Activated CD4-positive, CD25-positive, alpha-beta regulatory T cell treated with anti-CD3 and anti-CD28 coated beads, Interleukin-2, amount 50 U/mL, for 16 hours (primary cell): ENCODE results near the gene IL1RL2.

Source experiments
- DNase-seq: peaks from one replicate; pipeline ENCODE4 v3.0.0-alpha.2; 2020; ENCODE audit warnings: low read depth, low spot score

The IL1RL2 gene

DNA sequence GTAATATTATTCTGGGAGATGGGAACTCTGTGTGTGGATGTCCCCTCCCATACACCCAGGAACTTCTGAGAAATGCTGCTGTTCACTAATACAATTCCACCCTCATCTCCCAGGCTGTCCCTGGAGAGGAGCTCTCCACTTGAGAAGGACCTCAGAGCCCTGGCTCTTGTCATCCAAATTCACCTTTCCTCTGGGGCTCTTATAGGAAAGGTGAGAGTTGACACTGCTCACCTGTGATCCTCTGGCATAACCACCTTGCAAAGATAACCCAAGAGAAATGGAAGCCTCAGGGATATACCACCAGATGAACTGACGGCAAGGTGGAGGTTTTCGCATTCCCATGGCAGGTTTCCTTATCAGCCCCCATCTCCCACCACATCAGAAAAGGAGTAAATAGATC is 52.0 kb downstream of the IL1RL2 start:
- no peak for DNase-seq

DNA sequence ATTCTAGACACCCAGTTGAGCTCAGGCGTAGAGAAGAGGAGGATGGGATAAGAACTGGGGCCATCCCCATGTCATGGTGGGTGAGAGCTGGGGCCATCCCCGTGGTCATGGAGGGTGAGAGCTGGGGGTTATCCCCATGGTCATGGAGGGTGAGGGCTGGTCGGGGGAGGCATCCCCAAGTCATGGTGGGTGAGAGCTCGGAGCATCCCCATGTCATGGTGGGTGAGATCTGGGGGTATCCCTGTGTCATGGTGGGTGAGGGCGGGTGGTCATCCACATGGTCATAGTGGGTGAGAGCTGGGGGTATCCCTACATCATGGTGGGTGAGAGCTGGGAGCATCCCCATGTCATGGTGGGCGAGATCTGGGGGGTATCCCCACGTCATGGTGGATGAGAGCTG is 52.5 kb downstream of the IL1RL2 start:
- DNase-seq, result no peak

DNA sequence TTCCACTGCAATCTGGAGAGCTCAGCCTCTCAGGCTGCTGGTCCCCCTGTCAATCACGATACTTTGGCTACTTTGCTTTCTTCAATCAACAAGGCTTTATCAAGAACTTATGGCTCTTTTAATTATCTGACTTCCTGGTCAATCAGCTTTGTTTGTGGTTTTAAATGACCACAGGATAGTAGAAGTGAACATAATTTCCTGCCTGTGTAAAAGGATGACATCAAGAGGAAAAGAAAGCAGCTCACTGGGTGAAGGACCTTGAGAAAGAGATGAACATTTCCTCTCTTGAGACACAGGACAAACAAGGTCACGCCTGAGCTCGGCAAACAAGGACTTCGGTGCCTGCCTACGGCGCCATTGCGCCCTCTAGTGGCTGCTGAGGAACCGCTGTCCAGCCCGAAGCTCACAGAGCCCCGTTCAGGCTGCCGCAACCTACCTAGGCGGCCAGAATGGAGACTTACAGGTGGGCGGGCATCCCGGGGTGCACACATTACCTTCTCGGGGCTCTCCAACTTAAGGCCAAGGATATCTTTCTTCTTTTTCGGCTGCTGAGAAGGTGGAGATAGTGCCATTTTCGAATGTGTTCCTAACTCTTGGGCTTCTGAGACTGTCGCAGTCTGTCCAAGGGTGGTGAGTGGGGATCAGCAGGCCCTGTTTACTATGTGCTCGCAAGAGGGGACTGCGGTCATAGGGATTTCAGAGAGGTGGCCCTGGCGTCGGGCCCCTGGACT is 54.0 kb downstream of the IL1RL2 start:
- peak; percentile 72 for DNase-seq

DNA sequence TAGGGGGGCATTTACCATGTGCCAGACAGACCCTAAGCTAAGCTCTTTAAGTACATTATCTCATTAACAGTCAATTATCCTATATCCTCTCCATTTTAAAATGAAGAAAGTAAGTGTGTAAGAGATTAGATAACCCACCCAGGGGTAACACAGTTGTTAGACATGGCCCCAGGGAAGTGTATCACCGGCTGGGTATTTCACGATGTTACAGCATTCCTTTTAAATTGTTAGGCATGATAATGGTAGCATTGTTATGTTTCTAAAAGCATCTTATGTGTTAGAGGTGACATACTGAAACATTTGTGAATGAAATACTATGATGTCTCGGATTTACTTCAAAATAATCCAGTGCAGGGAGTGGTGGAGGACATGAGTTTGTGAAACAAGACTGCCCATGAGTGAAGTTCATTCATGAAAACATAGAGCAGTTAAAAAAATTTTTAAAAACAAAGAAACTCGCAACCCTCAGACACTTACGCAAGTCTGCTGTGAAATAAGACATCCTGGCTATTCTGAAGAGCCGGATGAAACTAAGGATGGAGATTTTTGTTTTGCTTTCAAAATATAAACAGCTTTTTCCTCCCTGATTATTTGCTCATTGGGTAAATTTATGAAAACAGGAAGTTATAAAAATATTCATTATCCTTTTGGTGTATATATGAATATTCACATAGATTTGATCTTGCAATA is 54.9 kb downstream of the IL1RL2 start:
- DNase-seq, result no peak

DNA sequence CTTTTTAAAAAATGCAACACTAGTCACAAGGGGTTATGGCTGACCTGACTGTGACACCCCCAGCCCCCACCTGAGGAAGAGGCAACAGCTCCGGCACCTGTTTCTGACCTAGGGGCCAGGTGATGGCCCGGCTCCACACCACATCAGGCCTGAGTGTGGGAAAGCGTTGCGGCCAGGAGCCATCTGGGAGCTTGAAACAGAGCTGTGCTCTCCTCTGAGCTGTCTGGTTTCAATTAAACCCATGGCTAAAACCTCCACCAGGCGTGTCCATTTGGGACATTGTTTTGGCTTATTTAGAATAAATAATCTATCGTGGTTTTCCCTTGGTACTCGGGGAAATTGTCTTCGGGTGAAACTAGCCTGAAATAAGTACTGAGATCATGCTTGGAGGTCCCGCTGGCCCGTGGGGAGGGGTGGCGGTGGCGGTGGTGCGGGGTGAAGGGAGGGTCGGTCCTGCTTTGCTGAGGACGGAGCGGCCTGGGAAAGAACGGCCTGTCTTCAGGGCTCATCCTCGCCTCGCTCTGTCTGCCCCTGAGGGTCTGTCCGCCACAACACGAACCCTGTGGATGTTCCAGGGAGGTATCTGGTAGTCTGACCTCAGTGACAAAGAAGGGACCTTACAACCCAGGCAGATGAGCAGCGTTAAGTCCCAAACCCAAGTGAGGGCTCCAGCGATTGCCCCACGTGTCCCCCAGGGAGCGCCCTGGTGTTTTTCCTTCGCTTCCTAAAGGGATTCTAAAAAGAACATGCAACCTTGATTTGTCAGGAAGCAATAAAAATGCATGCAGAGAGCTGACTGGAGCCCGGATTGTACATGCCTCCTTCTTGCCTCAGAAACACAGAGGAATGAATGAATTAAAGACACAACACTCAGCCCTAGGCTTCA is 58.7 kb downstream of the IL1RL2 start:
- DNase-seq, result no peak

DNA sequence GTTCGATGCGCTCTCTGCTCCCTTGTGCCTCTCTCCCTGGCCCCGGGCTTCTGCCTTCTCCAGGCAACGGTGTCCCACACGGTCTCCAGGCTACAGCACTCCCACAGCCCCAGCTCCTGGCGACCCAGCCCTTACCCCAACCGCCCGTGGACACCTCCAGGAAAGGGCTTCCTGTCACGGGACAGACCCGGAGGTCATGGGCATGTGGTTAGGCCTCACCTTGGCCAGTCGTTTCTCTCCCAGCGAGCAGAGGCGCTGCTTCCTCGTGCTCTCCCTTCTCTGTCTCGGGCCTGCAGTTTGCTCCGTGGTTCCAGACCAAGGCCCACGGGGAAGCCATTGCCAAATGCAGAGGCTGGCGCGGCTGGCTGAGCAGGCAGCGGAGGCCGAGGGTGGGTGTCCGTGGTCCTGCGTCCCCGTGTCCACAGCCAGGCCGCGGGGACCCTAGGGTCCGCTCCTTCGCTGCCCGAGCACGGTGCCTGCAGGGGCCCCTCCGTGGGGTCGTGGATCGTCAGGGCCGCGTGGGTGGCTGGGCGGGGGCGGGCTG is 63.5 kb downstream of the IL1RL2 start:
- no peak for DNase-seq

DNA sequence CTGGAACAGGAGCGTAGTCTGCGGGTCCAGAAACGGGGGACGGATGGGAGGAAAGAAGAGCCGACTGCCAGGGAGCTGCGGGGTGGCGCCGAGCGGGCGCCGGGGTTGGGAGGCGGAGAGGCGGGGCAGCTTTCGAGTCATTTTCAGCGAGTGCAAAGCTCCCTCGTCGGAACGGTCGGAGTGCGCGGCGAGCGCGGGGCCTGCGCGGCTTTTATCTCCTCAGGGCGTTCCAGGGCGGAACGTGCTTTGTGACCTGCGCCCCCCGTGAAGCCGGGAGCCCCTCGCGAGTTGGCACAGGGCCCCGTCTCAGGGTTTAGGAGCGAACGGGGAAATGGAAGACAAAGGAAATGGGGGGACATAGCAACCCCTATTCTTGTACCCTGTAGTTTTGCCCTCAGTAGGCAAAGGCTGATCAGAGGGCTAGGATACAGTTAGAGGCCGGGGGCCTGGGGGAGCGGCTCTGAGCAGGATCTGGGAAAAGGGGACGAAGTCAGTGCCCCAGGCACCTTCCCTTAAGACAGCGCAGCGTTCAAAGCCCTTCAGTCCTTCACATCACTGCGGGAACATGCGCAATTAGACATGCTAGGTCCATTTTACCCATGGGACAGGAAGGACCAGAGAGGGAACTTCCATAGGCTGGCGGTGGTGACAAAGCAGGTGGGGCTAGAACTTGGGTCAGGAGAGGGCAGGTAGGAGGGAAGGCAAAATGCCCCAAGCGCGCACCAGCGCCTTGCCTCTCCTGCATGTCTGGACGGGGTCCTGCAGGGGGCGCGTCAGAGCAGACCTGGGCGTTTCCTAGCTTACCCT is 64.4 kb downstream of the IL1RL2 start:
- DNase-seq, result peak; percentile 52

DNA sequence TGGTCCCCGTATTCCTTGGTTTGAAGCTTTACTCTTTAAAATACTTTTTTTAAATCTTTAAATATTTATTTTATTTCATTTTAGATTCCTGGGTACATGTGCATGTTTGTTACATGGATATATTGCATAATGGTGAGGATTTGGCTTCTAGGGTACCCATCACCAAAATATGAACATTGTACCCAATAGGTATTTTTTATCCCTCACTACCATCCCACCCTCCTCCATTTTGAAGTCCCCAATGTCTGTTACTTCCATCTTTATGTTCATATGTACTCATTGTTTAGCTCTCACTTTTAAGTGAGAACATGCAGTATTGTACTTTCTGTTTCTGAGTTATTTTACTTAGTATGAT is 65.0 kb downstream of the IL1RL2 start:
- no peak for DNase-seq

DNA sequence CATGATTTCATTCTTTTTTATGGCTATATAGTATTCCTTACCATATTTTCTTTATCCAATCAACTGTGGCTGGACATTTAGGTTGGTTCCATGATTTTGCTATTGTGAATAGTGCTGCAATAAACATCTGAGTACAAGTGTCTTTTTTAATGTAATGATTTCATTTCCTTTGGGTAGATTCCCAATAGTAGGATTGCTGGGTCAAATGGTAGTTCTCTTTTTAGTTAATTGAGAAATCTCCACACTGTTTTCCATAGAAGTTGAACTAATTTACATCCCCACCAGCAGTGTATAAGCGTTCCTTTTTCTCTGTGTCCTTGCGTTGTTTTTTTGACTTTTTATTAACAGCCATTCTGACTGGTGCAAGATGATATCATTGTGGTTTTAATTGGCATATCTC is 65.4 kb downstream of the IL1RL2 start:
- no peak for DNase-seq

DNA sequence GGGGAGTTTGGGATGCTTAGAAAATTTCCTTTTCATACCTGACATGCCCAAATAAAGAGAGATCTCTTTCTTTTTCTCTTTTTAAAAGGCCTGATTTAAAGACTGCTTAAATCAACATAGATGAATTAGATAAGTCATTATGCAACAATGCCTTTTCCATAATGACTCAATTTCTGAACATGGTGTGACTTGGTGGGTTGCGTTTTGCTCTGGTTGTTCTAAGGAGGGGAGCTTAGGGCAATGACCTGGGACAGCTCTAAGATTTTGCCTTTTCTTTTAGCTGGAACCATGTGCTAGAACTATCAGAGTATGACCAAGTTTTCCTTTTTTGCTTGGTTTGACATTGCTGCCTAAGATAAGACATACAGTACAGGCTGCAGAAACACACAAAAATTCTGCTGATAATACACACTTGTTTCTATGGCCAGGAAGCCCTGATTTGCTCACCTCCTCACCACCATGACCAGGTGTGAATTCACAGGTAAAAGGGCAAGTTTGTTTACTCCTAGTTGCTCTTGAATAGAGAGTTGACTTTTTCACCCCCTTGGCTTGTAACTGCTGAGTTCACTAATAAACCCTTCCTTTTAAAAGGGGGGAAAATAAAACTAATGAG is 66.4 kb downstream of the IL1RL2 start:
- no peak for DNase-seq

DNA sequence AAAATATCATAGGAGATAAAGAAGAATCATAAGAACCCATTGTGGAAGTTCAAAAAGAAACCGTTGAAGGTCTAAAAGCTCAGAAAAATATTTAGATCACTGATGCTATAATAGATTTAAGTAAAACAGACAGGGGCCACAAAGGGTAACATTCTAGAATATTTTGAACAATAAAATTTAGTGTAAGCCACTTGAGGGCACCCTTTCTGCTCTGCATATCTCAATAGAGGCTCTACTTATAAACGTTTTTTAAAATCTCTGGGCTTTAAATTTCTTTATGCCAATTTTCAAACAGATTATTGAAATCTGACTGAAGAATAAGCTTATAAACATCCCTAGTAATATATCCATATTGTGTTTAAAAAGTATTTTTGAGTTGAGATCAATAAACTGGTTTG is 66.9 kb downstream of the IL1RL2 start:
- DNase-seq, result no peak

DNA sequence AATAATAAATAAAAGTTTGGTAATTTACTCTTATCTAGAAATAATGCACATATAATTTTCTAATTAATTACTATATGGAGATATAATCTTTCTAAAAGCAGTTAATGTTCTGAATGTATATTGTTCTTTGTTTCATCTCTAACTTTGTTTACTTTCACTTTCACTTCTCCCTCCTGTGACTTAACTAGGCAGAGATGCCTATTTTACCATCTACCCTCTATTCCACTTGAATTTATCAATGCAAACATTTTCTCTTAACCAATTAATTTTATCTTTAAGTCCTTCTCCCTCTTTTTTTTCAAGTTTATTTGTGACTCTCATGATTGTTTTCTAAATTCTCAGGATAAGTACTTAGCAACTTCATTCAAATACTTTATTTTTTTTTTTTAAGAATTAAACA is 69.5 kb downstream of the IL1RL2 start:
- no peak for DNase-seq

DNA sequence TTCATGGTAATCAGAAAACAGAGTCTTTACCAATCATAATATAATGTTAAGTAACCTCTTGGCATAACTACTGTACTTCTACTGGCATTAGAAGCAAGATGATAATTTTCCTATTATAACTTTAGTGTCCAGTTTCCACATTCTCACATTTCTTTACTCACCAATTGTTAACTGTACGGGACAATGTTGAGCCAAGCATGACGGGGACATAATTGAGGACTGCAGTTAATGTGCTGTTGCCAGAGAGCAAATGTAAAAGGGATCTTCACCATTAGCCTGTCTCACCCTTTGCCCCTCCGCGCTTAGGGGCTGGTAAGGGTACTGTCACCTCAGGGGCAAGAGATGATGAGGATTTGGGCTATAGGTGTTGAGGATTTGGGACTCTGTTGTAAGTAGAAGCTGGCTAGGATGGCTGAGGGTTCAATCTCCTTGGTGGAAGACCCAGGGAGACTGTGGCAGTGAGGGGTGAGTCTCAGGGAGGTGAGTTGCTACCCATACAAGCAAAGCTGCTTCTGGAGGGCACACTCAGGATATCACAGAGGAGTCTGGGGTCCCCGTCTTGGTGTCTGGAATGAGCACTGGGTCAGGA is 70.1 kb downstream of the IL1RL2 start:
- no peak for DNase-seq

DNA sequence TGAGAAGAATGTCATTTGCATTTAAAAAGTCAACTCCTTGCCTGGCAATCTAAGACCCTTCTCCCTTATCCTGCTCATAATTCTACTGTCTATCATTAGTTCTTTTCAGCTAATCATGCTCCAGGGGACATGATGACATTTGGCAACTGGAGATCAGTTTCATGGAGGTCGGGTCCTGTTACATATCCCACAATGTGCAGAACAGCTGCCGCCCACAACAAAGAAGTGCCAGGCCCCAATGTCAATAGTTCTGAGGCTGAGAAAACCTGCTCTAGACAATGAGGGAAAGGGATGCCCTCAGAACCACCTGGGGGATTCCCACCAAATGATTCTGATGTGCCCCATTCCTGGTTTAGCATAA is 71.2 kb downstream of the IL1RL2 start:
- DNase-seq, result no peak

DNA sequence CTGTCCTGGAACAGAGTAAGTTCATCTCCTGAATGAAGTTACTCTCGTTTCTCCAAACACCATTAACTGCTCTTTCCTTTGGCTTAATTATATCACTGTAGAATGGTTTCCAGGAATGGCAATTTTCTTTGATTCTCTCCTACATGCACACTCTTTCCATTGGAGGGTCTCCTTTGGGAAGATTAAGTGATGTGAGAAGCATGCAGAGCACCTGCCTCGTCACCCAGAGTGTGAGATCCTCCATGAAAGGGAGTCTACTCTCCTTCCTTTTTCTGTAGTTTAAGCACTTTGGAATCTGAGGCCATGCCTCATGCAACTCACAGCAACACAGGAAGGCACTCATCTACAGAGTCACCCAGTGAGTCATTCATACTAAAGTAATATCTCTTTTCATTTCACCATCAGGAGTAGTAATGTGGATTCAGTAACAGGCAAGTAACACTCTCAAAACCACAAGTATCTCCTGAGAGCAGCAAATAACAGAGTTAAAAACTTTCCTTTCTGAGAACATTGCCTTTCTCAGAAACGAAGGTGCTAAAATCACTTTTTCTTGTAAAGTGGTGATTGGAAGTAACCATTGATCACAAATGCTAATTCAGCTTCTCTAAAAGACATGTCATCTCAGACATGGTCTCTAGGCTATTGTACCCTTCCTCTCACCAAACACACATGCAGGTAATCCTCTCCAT is 71.7 kb downstream of the IL1RL2 start:
- DNase-seq, result no peak

DNA sequence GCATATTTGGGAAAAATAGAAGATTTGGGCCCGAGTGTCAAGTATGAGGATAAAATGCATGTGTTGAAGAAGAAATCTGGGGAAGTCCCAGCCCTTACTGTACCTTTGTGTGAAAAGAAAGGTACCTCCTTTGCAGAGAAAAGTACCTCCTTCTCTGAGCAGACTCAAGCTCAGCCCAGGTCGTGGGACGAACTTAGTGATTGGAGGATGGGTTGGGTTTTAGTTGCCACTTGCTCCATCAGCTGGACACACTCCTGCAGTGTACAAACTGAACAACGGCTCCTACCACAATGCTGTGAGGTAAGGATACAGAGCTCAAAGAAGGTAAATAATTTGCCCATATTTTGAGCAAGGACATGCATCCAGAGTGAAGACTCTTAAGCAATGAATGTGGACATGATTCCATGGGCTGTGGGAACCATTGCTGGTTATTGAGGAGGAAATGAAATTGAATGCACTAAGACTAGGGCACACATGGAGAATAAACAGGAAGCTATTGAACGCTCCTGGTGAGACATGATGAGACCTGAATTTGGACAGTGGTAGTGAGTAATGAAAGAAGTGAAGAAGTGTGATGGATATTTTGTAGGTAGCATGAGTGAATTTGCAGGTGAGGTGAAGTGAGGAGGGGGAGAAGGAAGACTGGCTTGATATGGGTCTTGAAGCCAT is 74.8 kb downstream of the IL1RL2 start:
- DNase-seq, result no peak

DNA sequence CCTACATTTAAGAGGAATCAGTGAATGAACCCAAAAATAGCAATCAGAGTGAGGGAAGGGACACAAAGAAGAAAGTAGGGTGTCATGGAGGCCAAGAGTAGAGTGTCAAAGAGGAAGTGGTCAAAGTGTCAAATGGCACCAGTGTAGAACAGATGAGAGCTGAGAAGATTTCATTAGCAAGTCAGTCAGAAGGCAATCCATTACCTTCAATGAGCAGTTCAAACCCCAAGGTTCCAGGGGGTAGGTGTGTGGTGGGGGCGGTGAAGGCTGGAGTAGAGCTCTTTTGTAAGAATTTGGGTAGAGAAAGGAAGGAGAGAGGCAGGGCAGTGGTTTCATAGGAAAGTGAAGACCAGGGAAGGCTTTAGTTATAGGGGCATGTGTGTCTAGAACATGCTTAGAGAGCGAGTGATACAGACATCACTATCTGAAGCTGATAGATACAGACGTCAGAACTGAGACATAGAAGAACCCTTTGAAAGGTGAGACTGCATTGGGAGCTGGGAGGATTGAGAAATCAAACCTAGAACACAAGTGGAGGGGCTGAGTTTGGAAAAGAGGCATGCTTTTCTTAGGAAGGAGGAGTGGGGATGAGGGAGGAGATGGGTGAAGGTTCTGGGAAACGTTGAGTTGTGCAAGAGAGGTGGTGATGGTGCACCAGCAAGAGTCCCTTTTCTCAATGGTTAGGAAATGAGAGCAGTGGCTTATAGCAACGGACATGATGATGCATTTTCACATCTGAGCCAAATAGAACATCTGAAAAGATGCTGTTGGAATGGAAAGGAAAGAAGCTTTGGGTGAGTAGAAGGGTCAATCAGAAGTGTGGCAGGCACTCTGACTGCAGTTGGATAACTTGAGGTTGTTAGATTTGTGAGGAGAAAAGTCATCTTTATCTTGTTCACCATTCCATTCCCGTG is 75.7 kb downstream of the IL1RL2 start:
- no peak for DNase-seq

DNA sequence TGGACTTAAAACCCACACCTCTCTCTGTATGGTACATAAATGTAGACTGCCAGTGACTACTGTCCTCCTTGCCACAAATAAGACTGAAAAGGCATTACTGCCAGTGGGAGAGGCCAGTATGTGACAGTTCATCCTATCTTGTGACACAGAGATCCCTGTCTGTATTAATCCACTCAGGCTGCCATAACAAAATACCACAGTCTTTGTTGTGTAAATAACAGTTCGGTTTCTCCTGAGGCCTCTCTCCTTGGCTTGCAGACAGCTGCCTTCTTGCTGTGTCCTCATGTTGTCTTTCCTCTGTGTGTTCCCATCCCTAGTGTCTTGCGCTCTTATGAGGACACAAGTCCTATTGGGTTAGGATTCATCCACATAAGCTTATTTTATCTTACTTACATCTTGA is 78.1 kb downstream of the IL1RL2 start:
- DNase-seq, result no peak

DNA sequence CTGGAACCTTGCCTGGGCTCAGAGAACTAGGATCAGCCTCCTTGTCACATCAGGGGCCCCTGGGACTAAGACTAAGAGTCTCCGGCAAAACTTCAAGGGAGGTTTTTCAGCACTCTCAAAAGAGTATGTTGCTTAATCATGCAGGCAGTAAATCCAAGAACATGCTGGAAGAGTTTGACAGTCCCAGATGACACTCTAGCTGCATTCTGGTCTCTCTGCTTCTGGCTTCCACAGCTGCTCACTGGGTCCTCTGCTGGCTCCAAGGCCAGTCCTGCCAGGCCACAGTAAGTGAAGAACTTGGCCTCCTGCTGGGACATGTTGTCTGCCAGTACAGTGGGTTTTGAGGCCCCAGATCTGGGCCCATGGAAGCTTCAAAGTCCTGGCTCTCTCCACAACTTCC is 79.4 kb downstream of the IL1RL2 start:
- DNase-seq, result no peak
